Tibial nerve (tissue), 4 donors: ENCODE results near the gene HAUS8.

Experiments
- EP300 ChIP-seq, 2 donors: sonication (generic); formaldehyde crosslinking; IDR thresholded peaks; one replicate each; pipeline ENCODE4 v1.6.1; 2017; ENCODE audit warnings: antibody characterized with exemption in 2 of 2, mild to moderate bottlenecking in 1 of 2
- POLR2A ChIP-seq, 2 donors: fragments of 450-650 bp; IDR thresholded peaks; one replicate each; pipeline ENCODE4 v1.6.1; 2017; ENCODE audit warnings: antibody characterized with exemption in 2 of 2, mild to moderate bottlenecking in 2 of 2, moderate library complexity in 2 of 2
- TF ChIP-seq, protein P1 (sequence below), 5 experiments: fragments of 200-600 bp in 3 of 5; fragments of 450-650 bp in 2 of 5; sonication (generic) in 3 of 5; IDR thresholded peaks; one replicate each; pipeline ENCODE4 v1.5.1; 2016 to 2019; ENCODE audit warnings: antibody characterized with exemption in 5 of 5, mild to moderate bottlenecking in 3 of 5, moderate library complexity in 2 of 5

DNA sequence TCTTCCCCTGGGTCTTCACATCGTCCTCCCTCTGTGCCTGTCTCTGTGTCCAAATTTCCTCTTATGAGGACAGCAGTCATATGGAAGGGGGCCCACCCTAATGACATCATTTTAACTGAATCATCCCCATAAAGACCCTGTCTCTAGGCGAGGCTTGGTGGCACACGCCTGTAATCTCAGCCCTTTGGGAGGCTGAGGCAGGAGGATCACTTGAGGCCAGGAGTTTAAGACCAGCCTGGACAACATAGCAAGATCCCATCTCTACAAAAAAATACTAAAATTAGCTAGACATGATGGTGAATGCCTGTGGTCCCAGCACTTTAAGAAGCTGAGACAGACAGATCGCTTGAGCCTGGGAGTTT lies 5.2 kb upstream of the HAUS8 start:
- no peak for TF ChIP-seq EP300 (IDR thresholded peaks at IDR 0.05)
- TF ChIP-seq, protein P1, sequence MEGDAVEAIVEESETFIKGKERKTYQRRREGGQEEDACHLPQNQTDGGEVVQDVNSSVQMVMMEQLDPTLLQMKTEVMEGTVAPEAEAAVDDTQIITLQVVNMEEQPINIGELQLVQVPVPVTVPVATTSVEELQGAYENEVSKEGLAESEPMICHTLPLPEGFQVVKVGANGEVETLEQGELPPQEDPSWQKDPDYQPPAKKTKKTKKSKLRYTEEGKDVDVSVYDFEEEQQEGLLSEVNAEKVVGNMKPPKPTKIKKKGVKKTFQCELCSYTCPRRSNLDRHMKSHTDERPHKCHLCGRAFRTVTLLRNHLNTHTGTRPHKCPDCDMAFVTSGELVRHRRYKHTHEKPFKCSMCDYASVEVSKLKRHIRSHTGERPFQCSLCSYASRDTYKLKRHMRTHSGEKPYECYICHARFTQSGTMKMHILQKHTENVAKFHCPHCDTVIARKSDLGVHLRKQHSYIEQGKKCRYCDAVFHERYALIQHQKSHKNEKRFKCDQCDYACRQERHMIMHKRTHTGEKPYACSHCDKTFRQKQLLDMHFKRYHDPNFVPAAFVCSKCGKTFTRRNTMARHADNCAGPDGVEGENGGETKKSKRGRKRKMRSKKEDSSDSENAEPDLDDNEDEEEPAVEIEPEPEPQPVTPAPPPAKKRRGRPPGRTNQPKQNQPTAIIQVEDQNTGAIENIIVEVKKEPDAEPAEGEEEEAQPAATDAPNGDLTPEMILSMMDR (IDR thresholded peaks at IDR 0.05) = no peak
- TF ChIP-seq POLR2A (IDR thresholded peaks at IDR 0.05) = no peak
